BLaER1 treated with 17β-estradiol and CSF1 and Interleukin-3, amounts not matched to agents 10 nM and 100 nM (cell line): ENCODE data around the gene ATP11A.

ENCODE experiments used
- H3K27ac ChIP-seq, 11 experiments: shearing (Covaris generic); formaldehyde crosslinking; 2 replicates each; pipeline ENCODE4 v1.8.1; 2022
- H3K27me3 ChIP-seq, 11 experiments: shearing (Covaris generic); formaldehyde crosslinking; 2 replicates each; pipeline ENCODE4 v1.8.1; 2022
- H3K36me3 ChIP-seq, 11 experiments: shearing (Covaris generic); formaldehyde crosslinking; 2 replicates each; pipeline ENCODE4 v1.8.1; 2022
- H3K4me1 ChIP-seq, 10 experiments: shearing (Covaris generic); formaldehyde crosslinking; 2 replicates each; pipeline ENCODE4 v1.8.1; 2022
- H3K4me2 ChIP-seq, 11 experiments: shearing (Covaris generic); formaldehyde crosslinking; 2 replicates each; pipeline ENCODE4 v1.8.1; 2022
- H3K4me3 ChIP-seq, 10 experiments: shearing (Covaris generic); formaldehyde crosslinking; 2 replicates each; pipeline ENCODE4 v1.8.1; 2022
- H3K9ac ChIP-seq, 11 experiments: shearing (Covaris generic); formaldehyde crosslinking; 2 replicates each; pipeline ENCODE4 v1.8.1; 2022
- H3K9me3 ChIP-seq, 11 experiments: shearing (Covaris generic); formaldehyde crosslinking; replicated peaks in 1 of 11; 2 replicates each; pipeline ENCODE4 v1.8.1; 2022
- H4K20me1 ChIP-seq, 11 experiments: shearing (Covaris generic); formaldehyde crosslinking; 2 replicates each; pipeline ENCODE4 v1.8.1; 2022
- Cebpa-rat ChIP-seq, 11 experiments: shearing (Covaris generic); IDR thresholded peaks; 2 replicates each; pipeline ENCODE4 v1.8.1; 2022

Gene ATP11A

GRCh38 chr13:112661291-112661690 lies 28.5 kb upstream of the ATP11A start:
- Histone ChIP-seq H3K4me1 (0 out of 20 replicates have a peak, but pooled peaks cover 0 to 4% (median 0%) of the 10 kb centered on the region in 10 experiments), H3K27ac (no peak overlapping the region), H3K4me2 (no peak overlapping the region), H4K20me1 (no peaks in the 10 kb centered on the region), H3K27me3 (no peaks in the 10 kb centered on the region), H3K9me3 (0 out of 22 replicates have a peak, but pooled peaks cover 0 to 3% (median 0%) of the 10 kb centered on the region in 11 experiments), H3K36me3 (no peaks in the 10 kb centered on the region), H3K9ac (no peak overlapping the region), H3K4me3 (no peak overlapping the region)
- no peak for TF ChIP-seq Cebpa-rat (IDR thresholded peaks at IDR 0.05)

- Histone ChIP-seq H3K9ac (no peak overlapping the region), H3K9me3 (0 out of 22 replicates have a peak, but pooled peaks cover 0 to 3% (median 0%) of the 10 kb centered on the region in 11 experiments), H3K4me3 (no peak overlapping the region), H3K27me3 (no peaks in the 10 kb centered on the region), H3K27ac (no peak overlapping the region), H4K20me1 (no peaks in the 10 kb centered on the region), H3K4me1 (no peaks in the 10 kb centered on the region), H3K36me3 (no peaks in the 10 kb centered on the region), H3K4me2 (no peak overlapping the region)
- TF ChIP-seq Cebpa-rat (IDR thresholded peaks at IDR 0.05), result no peak
Observed at GRCh38 chr13:112664501-112665203, 25.2 kb upstream of the ATP11A start.

- Histone ChIP-seq H3K27ac (no peak overlapping the region), H3K4me3 (no peak overlapping the region), H3K36me3 (no peaks in the 10 kb centered on the region), H4K20me1 (no peaks in the 10 kb centered on the region), H3K27me3 (no peaks in the 10 kb centered on the region), H3K9ac (no peak overlapping the region), H3K9me3 (peaks cover 0 to 7% (median 0%) of the 10 kb centered on the region in 11 experiments; a peak in 1 of 22 replicates), H3K4me2 (no peak overlapping the region), H3K4me1 (peaks cover 0 to 18% (median 13%) of the 10 kb centered on the region in 10 experiments; a peak in 14 of 20 replicates)
- TF ChIP-seq Cebpa-rat (IDR thresholded peaks at IDR 0.05), result no peak
Observed at GRCh38 chr13:112668924-112669323, 20.9 kb upstream of the ATP11A start.

GRCh38 chr13:112669881-112670499 lies 19.8 kb upstream of the ATP11A start:
- Histone ChIP-seq H3K9me3 (peaks cover 0 to 7% (median 0%) of the 10 kb centered on the region in 11 experiments; a peak in 1 of 22 replicates), H3K4me2 (no peak overlapping the region), H3K4me3 (no peak overlapping the region), H3K27ac (no peak overlapping the region), H3K9ac (no peak overlapping the region), H4K20me1 (no peaks in the 10 kb centered on the region), H3K4me1 (peaks cover 0 to 21% (median 15%) of the 10 kb centered on the region in 10 experiments; a peak in 14 of 20 replicates), H3K36me3 (no peaks in the 10 kb centered on the region), H3K27me3 (no peaks in the 10 kb centered on the region)
- no peak for TF ChIP-seq Cebpa-rat (IDR thresholded peaks at IDR 0.05)

GRCh38 chr13:112670864-112671263 lies 19.0 kb upstream of the ATP11A start:
- H4K20me1 ChIP-seq, result no peaks in the 10 kb centered on the region
- no peak overlapping the region for H3K27ac ChIP-seq
- TF ChIP-seq Cebpa-rat (IDR thresholded peaks at IDR 0.05), result no peak
- no peaks in the 10 kb centered on the region for H3K27me3 ChIP-seq
- H3K4me2 ChIP-seq, result no peak overlapping the region
- peaks cover 0 to 7% (median 0%) of the 10 kb centered on the region in 11 experiments; a peak in 1 of 22 replicates for H3K9me3 ChIP-seq
- H3K9ac ChIP-seq, result no peak overlapping the region
- H3K4me1 ChIP-seq, result peaks cover 0 to 21% (median 15%) of the 10 kb centered on the region in 10 experiments; a peak in 14 of 20 replicates
- no peaks in the 10 kb centered on the region for H3K36me3 ChIP-seq
- no peak overlapping the region for H3K4me3 ChIP-seq

- no peak overlapping the region for H3K4me3 ChIP-seq
- H3K27me3 ChIP-seq, result no peaks in the 10 kb centered on the region
- TF ChIP-seq Cebpa-rat (IDR thresholded peaks at IDR 0.05), result no peak
- H3K4me2 ChIP-seq, result no peak overlapping the region
- no peaks in the 10 kb centered on the region for H4K20me1 ChIP-seq
- peaks cover 0 to 7% (median 0%) of the 10 kb centered on the region in 11 experiments; a peak in 1 of 22 replicates for H3K9me3 ChIP-seq
- H3K9ac ChIP-seq, result no peak overlapping the region
- H3K36me3 ChIP-seq, result no peaks in the 10 kb centered on the region
- H3K4me1 ChIP-seq, result peaks cover 0 to 21% (median 15%) of the 10 kb centered on the region in 10 experiments; a peak in 14 of 20 replicates
- no peak overlapping the region for H3K27ac ChIP-seq
Observed at GRCh38 chr13:112671359-112671758, 18.5 kb upstream of the ATP11A start.

- no peak overlapping the region for H3K4me3 ChIP-seq
- H3K9me3 ChIP-seq, result peaks cover 0 to 7% (median 0%) of the 10 kb centered on the region in 11 experiments; a peak in 1 of 22 replicates
- H3K9ac ChIP-seq, result no peak overlapping the region
- peak overlapping the region in 9 of 11 experiments; percentile 12 to 65 (median 45); a peak in 14 of 22 replicates for H3K4me2 ChIP-seq
- no peaks in the 10 kb centered on the region for H4K20me1 ChIP-seq
- TF ChIP-seq Cebpa-rat (IDR thresholded peaks at IDR 0.05), result no peak
- H3K36me3 ChIP-seq, result no peaks in the 10 kb centered on the region
- H3K27ac ChIP-seq, result no peak overlapping the region
- H3K27me3 ChIP-seq, result no peaks in the 10 kb centered on the region
- peaks cover 0 to 21% (median 15%) of the 10 kb centered on the region in 10 experiments; a peak in 14 of 20 replicates for H3K4me1 ChIP-seq
Observed at GRCh38 chr13:112672651-112673284, 17.1 kb upstream of the ATP11A start.

GRCh38 chr13:112674412-112675365 lies 15.1 kb upstream of the ATP11A start:
- no peak overlapping the region for H3K4me3 ChIP-seq
- peaks cover 0 to 11% (median 0%) of the 10 kb centered on the region in 11 experiments; a peak in 1 of 22 replicates for H3K9me3 ChIP-seq
- no peaks in the 10 kb centered on the region for H4K20me1 ChIP-seq
- H3K36me3 ChIP-seq, result no peaks in the 10 kb centered on the region
- no peak overlapping the region for H3K9ac ChIP-seq
- no peak overlapping the region for H3K27ac ChIP-seq
- H3K4me2 ChIP-seq, result no peak overlapping the region
- no peak for TF ChIP-seq Cebpa-rat (IDR thresholded peaks at IDR 0.05)
- no peaks in the 10 kb centered on the region for H3K27me3 ChIP-seq
- H3K4me1 ChIP-seq, result peaks cover 0 to 21% (median 15%) of the 10 kb centered on the region in 10 experiments; a peak in 14 of 20 replicates
